IPS-11a (cell line): ENCODE results near the gene RHBDF2.

Experiments used
- H3K4me3 ChIP-seq: one replicate; pipeline ENCODE4 v1.5.1; 2013; ENCODE audit warnings: low read depth, low read length, control low read depth

RHBDF2 gene

GRCh38 chr17:76484228-76484725 lies 16.9 kb downstream of the RHBDF2 start:
- H3K4me3 ChIP-seq: no peak overlapping the region

- H3K4me3 ChIP-seq: no peak overlapping the region
Measured at GRCh38 chr17:76481071-76481655, 20.1 kb downstream of the RHBDF2 start.

GRCh38 chr17:76480632-76481031 lies 20.6 kb downstream of the RHBDF2 start:
- H3K4me3 ChIP-seq: no peak overlapping the region

GRCh38 chr17:76479515-76480060 lies 21.6 kb downstream of the RHBDF2 start:
- H3K4me3 ChIP-seq: no peak overlapping the region

GRCh38 chr17:76478730-76479514 lies 22.3 kb downstream of the RHBDF2 start:
- no peak overlapping the region for H3K4me3 ChIP-seq

- H3K4me3 ChIP-seq: no peak overlapping the region
Measured at GRCh38 chr17:76478097-76478496, 23.1 kb downstream of the RHBDF2 start.

- no peak overlapping the region for H3K4me3 ChIP-seq
Measured at GRCh38 chr17:76477576-76477975, 23.6 kb downstream of the RHBDF2 start.

- H3K4me3 ChIP-seq: no peak overlapping the region
Measured at GRCh38 chr17:76476736-76477135, 24.5 kb downstream of the RHBDF2 start.

GRCh38 chr17:76475302-76475701 lies 25.9 kb downstream of the RHBDF2 start:
- H3K4me3 ChIP-seq: no peak overlapping the region

- no peak overlapping the region for H3K4me3 ChIP-seq
Measured at GRCh38 chr17:76474894-76475293, 26.3 kb downstream of the RHBDF2 start.

GRCh38 chr17:76474238-76474637 lies 27.0 kb downstream of the RHBDF2 start:
- no peak overlapping the region for H3K4me3 ChIP-seq

GRCh38 chr17:76473541-76473985 lies 27.7 kb downstream of the RHBDF2 start:
- no peak overlapping the region for H3K4me3 ChIP-seq

GRCh38 chr17:76472726-76473125 lies 28.5 kb downstream of the RHBDF2 start:
- H3K4me3 ChIP-seq: no peak overlapping the region

- H3K4me3 ChIP-seq: no peak overlapping the region
Measured at GRCh38 chr17:76472258-76472645, 29.0 kb downstream of the RHBDF2 start.

GRCh38 chr17:76471498-76472257 lies 29.5 kb downstream of the RHBDF2 start:
- no peak overlapping the region for H3K4me3 ChIP-seq

- H3K4me3 ChIP-seq: no peak overlapping the region
Measured at GRCh38 chr17:76469991-76470739, 31.1 kb downstream of the RHBDF2 start.

GRCh38 chr17:76469076-76469990 lies 31.9 kb downstream of the RHBDF2 start:
- H3K4me3 ChIP-seq: no peak overlapping the region

- no peak overlapping the region for H3K4me3 ChIP-seq
Measured at GRCh38 chr17:76468634-76469010, 32.6 kb downstream of the RHBDF2 start.

GRCh38 chr17:76467809-76468633 lies 33.2 kb downstream of the RHBDF2 start:
- no peak overlapping the region for H3K4me3 ChIP-seq
